Measurements from ENCODE around the gene CSTA.

- TF ChIP-seq POLR2A (IDR thresholded peaks at IDR 0.05; ENCODE audit: low read depth, low read length) (no peak), POLR2AphosphoS5 (IDR thresholded peaks at IDR 0.05; ENCODE audit: low read depth, low read length) (no peak)
Observed at GRCh38 chr3:122298239-122298638, 26.8 kb upstream of the CSTA start.
